ENCODE results near the gene DYNLRB2.

DYNLRB2 gene

DNA sequence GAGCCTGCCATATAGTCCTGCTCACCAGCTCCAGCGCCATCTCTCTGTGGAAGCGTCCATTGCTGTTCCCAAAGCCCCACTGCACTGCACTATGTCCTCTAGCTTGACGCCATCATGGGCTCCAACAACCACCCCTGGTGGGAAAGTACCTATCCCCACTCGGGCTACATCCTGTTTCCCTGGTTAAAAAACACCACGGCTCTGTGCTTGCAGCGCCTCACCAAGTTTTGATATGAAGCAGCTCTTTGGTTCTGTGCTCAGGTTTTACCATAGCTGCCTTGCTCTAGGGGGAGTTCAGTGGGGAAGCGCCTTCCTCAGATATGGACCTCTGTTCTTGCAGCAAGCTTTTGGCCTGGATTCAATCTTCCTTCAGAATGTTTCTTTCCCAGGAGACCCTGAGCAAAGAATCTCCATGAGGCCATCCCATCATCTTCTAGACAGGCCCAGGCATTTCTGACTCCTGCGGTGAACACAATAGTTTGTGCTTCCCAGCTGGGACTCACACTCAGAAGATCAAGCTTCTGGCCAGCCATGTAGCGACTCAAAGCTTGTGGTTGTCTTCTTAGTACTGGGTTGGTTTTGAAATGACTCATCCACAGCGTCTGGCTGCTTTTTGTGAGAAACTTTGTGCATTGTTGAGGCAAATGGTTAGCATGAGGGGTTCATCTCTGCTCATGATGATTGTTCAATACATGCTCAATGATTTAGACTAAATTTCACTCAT is 39.5 kb downstream of the DYNLRB2 start:
- no peak overlapping the region for H3K27ac ChIP-seq (ENCODE audit: low read length)

DNA sequence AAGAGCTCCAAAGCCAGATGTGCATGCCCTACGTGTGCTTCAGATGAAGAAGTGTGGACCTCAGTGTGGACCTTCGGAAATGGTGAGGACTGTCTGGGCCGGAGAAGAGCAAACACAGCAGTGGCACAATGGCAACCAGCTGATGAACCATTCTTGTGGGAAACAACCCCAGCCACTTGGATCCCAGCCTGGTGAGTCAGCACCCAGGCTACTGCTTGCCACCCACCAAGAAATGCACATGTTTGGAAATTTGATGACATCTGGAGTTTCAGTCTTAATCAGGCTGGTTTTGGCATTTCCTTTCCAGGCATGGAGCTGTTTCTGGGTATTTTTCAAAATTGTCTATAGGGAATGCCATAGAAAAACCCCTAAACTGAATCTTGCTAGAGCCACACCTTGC is 42.7 kb downstream of the DYNLRB2 start:
- H3K4me1 ChIP-seq (ENCODE audit: insufficient read depth, low read length), result no peaks in the 10 kb centered on the region
- H3K4me3 ChIP-seq (ENCODE audit: low read length), result no peak overlapping the region
- no peak overlapping the region for H3K27ac ChIP-seq (ENCODE audit: low read length)
- no peaks in the 10 kb centered on the region for H3K27me3 ChIP-seq (ENCODE audit: insufficient read depth, low read length)
- no peaks in the 10 kb centered on the region for H3K36me3 ChIP-seq (ENCODE audit: insufficient read depth, low read depth, low read length)
- H3K9ac ChIP-seq (ENCODE audit: low read depth, low read length), result no peak overlapping the region
- H3K9me3 ChIP-seq (ENCODE audit: insufficient read depth, low read depth, low read length), result peaks cover 10% of the 10 kb centered on the region; the same call in 1 of the 2 replicates

More for the DNA sequence above, 39.5 kb downstream of the DYNLRB2 start:
- H3K4me3 ChIP-seq (ENCODE audit: low read length), result no peak overlapping the region
- no peaks in the 10 kb centered on the region for H3K27me3 ChIP-seq (ENCODE audit: insufficient read depth, low read length)
- no peaks in the 10 kb centered on the region for H3K36me3 ChIP-seq (ENCODE audit: insufficient read depth, low read depth, low read length)
- H3K9ac ChIP-seq (ENCODE audit: low read depth, low read length), result no peak overlapping the region
- no peaks in the 10 kb centered on the region for H3K4me1 ChIP-seq (ENCODE audit: insufficient read depth, low read length)
- H3K9me3 ChIP-seq (ENCODE audit: insufficient read depth, low read depth, low read length), result peaks cover 10% of the 10 kb centered on the region; the same call in 1 of the 2 replicates

DNA sequence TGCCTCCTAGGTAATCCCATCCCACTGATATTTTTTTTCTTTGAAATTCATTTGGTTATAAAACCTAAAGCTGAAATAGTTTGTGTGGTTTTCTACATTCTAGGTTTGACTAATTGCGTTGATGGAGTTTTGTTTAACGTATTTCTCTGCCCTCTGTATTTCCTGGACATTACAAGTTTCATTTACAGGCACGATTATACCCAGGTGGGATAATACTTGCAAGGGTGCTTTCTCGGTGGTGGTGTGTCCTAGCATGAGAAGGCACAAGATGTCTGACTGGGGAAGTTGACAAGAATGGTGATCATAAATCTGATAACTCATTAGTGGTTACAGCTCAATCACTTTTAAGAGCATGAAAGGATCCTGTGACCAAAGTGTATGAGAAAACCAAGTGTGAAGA is 45.0 kb downstream of the DYNLRB2 start:
- H3K9ac ChIP-seq (ENCODE audit: low read depth, low read length), result no peak overlapping the region
- no peak overlapping the region for H3K4me3 ChIP-seq (ENCODE audit: low read length)
- no peaks in the 10 kb centered on the region for H3K36me3 ChIP-seq (ENCODE audit: insufficient read depth, low read depth, low read length)
- H3K4me1 ChIP-seq (ENCODE audit: insufficient read depth, low read length), result no peaks in the 10 kb centered on the region
- no peak overlapping the region for H3K27ac ChIP-seq (ENCODE audit: low read length)
- H3K9me3 ChIP-seq (ENCODE audit: insufficient read depth, low read depth, low read length), result no peaks in the 10 kb centered on the region; the same call in 1 of the 2 replicates
- H3K27me3 ChIP-seq (ENCODE audit: insufficient read depth, low read length), result no peaks in the 10 kb centered on the region

DNA sequence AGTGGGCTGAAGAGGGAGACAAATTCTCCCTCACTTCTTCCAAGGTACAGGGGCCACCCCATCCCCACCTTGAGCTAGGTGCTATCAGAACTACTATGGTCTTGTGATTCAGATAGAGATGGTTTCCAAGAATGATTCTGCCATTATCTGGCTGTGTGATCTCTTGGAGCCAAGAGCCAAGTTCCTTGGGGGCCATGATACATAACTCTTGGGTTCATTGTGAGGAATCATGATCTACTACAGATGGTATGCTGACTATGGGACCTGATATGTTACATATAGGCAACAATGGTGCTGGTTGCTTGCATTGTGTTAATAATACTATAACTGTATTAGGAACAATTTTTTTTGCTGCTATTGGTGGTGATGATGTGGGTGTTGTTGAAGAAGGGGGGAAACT is 45.7 kb downstream of the DYNLRB2 start:
- H3K4me1 ChIP-seq (ENCODE audit: insufficient read depth, low read length), result no peaks in the 10 kb centered on the region
- no peak overlapping the region for H3K4me3 ChIP-seq (ENCODE audit: low read length)
- H3K36me3 ChIP-seq (ENCODE audit: insufficient read depth, low read depth, low read length), result no peaks in the 10 kb centered on the region
- H3K27me3 ChIP-seq (ENCODE audit: insufficient read depth, low read length), result no peaks in the 10 kb centered on the region
- H3K9ac ChIP-seq (ENCODE audit: low read depth, low read length), result no peak overlapping the region
- no peaks in the 10 kb centered on the region; the same call in 1 of the 2 replicates for H3K9me3 ChIP-seq (ENCODE audit: insufficient read depth, low read depth, low read length)
- no peak overlapping the region for H3K27ac ChIP-seq (ENCODE audit: low read length)

DNA sequence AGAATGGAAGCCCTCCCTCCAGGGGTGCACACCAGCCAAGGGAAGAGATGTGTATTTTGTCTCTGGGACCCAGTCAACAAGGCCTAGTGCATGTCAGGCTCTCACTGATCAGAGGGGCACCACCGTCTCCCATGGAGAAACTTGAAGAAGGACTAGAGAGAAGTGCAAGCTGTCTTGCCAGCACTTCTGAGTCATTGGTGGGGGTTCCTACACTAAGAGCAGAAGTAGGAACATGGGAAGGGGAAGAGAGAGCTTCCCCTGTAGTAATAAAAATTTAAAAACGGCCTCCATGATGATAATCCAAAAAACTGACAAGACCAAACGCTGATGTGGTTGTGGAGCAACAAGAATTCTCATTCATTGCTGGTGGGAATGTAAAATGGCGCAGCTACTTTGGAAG is 46.3 kb downstream of the DYNLRB2 start:
- H3K27ac ChIP-seq (ENCODE audit: low read length), result no peak overlapping the region
- no peaks in the 10 kb centered on the region for H3K36me3 ChIP-seq (ENCODE audit: insufficient read depth, low read depth, low read length)
- H3K4me3 ChIP-seq (ENCODE audit: low read length), result no peak overlapping the region
- no peak overlapping the region for H3K9ac ChIP-seq (ENCODE audit: low read depth, low read length)
- H3K4me1 ChIP-seq (ENCODE audit: insufficient read depth, low read length), result no peaks in the 10 kb centered on the region
- H3K9me3 ChIP-seq (ENCODE audit: insufficient read depth, low read depth, low read length), result no peaks in the 10 kb centered on the region; the same call in 1 of the 2 replicates
- H3K27me3 ChIP-seq (ENCODE audit: insufficient read depth, low read length), result no peaks in the 10 kb centered on the region

DNA sequence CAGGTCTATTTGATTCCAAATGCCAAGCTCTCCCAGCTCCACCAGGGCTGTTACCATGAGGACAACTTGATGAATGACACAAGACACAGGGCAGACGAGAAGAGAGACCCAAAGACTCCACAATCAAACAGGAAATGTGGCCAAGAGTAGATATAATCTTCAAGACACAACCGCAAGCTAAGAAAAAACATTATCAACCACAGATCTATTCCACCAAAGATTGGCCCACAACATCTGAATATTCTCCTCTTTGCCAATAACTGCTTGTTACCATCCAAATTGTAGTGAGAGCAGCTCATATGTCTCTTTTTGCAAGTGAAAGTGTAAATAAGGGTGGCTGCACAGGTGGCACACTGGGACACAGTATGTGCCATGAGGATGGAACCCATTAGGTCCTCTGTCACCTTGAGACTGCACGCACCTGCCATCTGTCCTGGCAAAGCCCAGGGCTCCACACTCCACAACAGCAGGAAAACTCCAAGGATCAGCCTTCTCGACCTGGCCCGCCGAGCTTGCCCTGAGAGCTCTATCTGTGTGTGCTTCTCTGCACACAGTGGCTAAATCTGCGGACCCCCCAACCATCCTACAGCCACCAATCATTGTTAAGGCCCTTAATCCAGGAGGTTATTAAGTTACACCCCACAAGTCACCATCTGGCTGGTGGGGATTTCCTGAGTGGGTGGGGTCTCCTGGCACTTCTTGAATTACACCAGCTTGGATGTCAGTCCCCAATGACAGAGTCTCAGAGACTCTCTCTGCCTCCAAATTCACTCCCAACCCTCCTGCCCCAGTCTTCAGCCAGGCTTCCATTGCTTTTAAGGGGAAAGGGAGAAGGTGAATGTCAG is 50.5 kb downstream of the DYNLRB2 start:
- no peak overlapping the region for H3K9ac ChIP-seq (ENCODE audit: low read depth, low read length)
- no peaks in the 10 kb centered on the region for H3K36me3 ChIP-seq (ENCODE audit: insufficient read depth, low read depth, low read length)
- H3K9me3 ChIP-seq (ENCODE audit: insufficient read depth, low read depth, low read length), result peaks cover 5% of the 10 kb centered on the region; the same call in 1 of the 2 replicates
- no peak overlapping the region for H3K27ac ChIP-seq (ENCODE audit: low read length)
- H3K4me3 ChIP-seq (ENCODE audit: low read length), result no peak overlapping the region
- H3K27me3 ChIP-seq (ENCODE audit: insufficient read depth, low read length), result no peaks in the 10 kb centered on the region
- H3K4me1 ChIP-seq (ENCODE audit: insufficient read depth, low read length), result no peaks in the 10 kb centered on the region

DNA sequence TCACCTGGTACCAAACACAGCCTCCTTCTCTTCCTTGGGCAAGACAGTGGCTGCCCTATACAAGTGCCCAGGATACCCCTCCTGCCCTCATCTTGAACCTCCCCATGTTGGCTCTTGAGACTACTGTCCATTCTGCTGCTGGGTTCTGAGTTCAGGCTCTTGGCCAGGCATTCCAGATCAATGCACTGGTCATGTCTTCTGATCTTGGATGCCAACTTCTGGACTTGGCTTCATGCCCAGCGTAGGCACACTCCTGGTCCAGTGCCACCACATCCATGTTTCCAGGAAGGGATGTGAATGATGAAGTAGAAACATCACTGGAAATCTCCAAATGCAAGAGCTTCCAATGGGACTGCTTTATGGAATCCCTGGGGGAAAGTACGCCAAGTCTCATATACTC is 51.5 kb downstream of the DYNLRB2 start:
- Histone ChIP-seq H3K27me3 (ENCODE audit: insufficient read depth, low read length) (no peaks in the 10 kb centered on the region), H3K4me3 (ENCODE audit: low read length) (no peak overlapping the region), H3K4me1 (ENCODE audit: insufficient read depth, low read length) (no peaks in the 10 kb centered on the region), H3K36me3 (ENCODE audit: insufficient read depth, low read depth, low read length) (no peaks in the 10 kb centered on the region), H3K27ac (ENCODE audit: low read length) (no peak overlapping the region), H3K9me3 (ENCODE audit: insufficient read depth, low read depth, low read length) (peaks cover 15% of the 10 kb centered on the region; the same call in 1 of the 2 replicates), H3K9ac (ENCODE audit: low read depth, low read length) (no peak overlapping the region)

DNA sequence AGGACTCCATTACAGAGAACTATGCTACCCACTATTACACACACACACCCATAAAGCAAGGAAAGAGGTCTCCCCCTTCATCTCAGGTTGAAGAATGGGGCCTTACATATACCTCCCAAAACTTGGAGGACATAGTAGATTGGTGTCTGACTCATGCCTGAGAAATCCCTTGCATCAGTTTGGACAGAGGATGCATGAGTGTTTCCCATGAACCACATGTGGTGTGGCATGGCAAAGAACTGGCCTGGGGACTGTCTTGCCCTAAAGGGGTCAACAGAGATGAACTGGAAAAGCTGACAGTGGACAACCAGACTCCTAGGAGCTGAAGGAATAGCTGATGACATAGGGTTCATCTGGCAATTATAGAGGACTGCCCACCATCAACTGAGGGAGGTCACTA is 54.0 kb downstream of the DYNLRB2 start:
- H3K27me3 ChIP-seq (ENCODE audit: insufficient read depth, low read length), result no peaks in the 10 kb centered on the region

DNA sequence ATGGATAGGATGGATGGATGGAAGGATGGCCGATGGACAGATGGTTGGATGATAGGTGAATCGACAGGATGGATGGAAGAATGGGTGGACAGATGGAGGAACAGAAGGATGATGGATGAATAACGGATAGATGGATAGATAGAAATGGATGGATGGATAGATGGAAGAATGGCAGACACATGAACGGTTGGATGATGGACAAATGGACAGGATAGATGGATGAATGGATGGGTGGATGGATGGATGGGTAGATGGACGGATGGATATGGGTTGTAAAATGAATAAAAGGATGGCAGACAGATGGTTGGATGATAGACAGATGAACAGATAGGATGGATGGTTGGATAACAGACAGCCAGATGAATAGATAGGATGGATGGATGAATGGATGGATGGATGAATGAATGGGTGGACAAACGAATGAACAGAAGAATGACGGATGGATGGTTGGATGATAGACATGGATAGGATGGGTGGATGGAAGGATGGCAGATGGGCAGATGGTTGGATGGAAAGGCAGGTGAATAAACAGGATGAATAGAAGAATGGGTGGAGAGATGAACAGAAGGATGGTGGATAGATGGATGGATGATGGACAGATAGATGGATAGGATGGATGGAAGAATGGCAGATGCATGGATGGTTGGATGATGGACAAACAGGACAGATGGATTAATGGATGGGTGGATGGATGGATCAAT is 55.9 kb downstream of the DYNLRB2 start:
- Histone ChIP-seq H3K4me3 (ENCODE audit: low read length) (no peak overlapping the region), H3K9me3 (ENCODE audit: insufficient read depth, low read depth, low read length) (peaks cover 15% of the 10 kb centered on the region; the same call in 1 of the 2 replicates), H3K4me1 (ENCODE audit: insufficient read depth, low read length) (no peaks in the 10 kb centered on the region), H3K27me3 (ENCODE audit: insufficient read depth, low read length) (no peaks in the 10 kb centered on the region), H3K27ac (ENCODE audit: low read length) (no peak overlapping the region), H3K36me3 (ENCODE audit: insufficient read depth, low read depth, low read length) (no peaks in the 10 kb centered on the region), H3K9ac (ENCODE audit: low read depth, low read length) (no peak overlapping the region)

More for the DNA sequence above, 54.0 kb downstream of the DYNLRB2 start:
- H3K4me3 ChIP-seq (ENCODE audit: low read length), result no peak overlapping the region
- H3K27ac ChIP-seq (ENCODE audit: low read length), result no peak overlapping the region
- peaks cover 15% of the 10 kb centered on the region; the same call in 1 of the 2 replicates for H3K9me3 ChIP-seq (ENCODE audit: insufficient read depth, low read depth, low read length)
- H3K4me1 ChIP-seq (ENCODE audit: insufficient read depth, low read length), result no peaks in the 10 kb centered on the region
- no peaks in the 10 kb centered on the region for H3K36me3 ChIP-seq (ENCODE audit: insufficient read depth, low read depth, low read length)
- no peak overlapping the region for H3K9ac ChIP-seq (ENCODE audit: low read depth, low read length)

DNA sequence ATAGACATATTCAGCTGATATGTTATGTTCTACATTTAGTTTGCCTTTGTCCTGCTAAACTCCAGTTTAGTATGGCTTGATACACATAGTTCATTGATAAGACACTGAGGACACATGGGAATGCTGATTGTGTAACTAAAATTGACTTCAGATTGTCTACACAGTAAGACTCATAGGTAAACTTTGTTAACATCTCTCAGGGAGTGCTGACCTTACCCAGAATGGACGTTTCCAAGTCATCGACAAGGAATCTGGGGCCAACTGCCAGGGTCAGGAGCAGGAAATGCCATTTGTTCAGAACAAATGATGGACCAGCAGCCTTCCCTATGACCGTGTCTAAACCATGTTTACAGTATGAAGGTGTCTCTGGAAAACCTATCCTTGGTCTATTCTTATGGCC is 58.7 kb downstream of the DYNLRB2 start:
- Histone ChIP-seq H3K9ac (ENCODE audit: low read depth, low read length) (no peak overlapping the region), H3K4me3 (ENCODE audit: low read length) (no peak overlapping the region), H3K27me3 (ENCODE audit: insufficient read depth, low read length) (no peaks in the 10 kb centered on the region), H3K36me3 (ENCODE audit: insufficient read depth, low read depth, low read length) (no peaks in the 10 kb centered on the region), H3K9me3 (ENCODE audit: insufficient read depth, low read depth, low read length) (peaks cover 15% of the 10 kb centered on the region; the same call in 1 of the 2 replicates), H3K27ac (ENCODE audit: low read length) (no peak overlapping the region), H3K4me1 (ENCODE audit: insufficient read depth, low read length) (no peaks in the 10 kb centered on the region)

Measured in iPS-20b (cell line).